Stimulated activated CD4-positive, alpha-beta T cell treated with anti-CD3 and anti-CD28 coated beads, Interleukin-4, amount 100 ng/mL, for 4 hours (primary cell): ENCODE data around the gene MRPL39.

Experiments
- DNase-seq, 2 experiments: peaks; one replicate each; pipeline ENCODE4 v3.0.0-alpha.2; 2020

The MRPL39 gene

GRCh38 chr21:25608044-25608737 is 910 bp upstream of the MRPL39 start:
- DNase-seq: peak; percentile 69

GRCh38 chr21:25589887-25590286 is 17.4 kb downstream of the MRPL39 start:
- no peak for DNase-seq

GRCh38 chr21:25586791-25587190 is 20.5 kb downstream of the MRPL39 start:
- no peak for DNase-seq

- DNase-seq: no peak
These were observed 21.0 kb downstream of the MRPL39 start for GRCh38 chr21:25586326-25586725.

- no peak for DNase-seq
These were observed 22.2 kb downstream of the MRPL39 start for GRCh38 chr21:25584833-25585676.

- no peak for DNase-seq
These were observed 23.7 kb downstream of the MRPL39 start for GRCh38 chr21:25583370-25584130.

GRCh38 chr21:25582888-25583287 is 24.4 kb downstream of the MRPL39 start:
- DNase-seq: peak in 1 of 2 experiments; percentile 44

GRCh38 chr21:25582164-25582790 is 25.0 kb downstream of the MRPL39 start:
- no peak for DNase-seq

- DNase-seq: peak in 1 of 2 experiments; percentile 37
These were observed 25.7 kb downstream of the MRPL39 start for GRCh38 chr21:25581582-25581981.

- no peak for DNase-seq
These were observed 26.4 kb downstream of the MRPL39 start for GRCh38 chr21:25580912-25581260.

- DNase-seq: no peak
These were observed 27.9 kb downstream of the MRPL39 start for GRCh38 chr21:25579226-25580013.

GRCh38 chr21:25578056-25578961 is 29.0 kb downstream of the MRPL39 start:
- peak; percentile 62 to 69 for DNase-seq

GRCh38 chr21:25577424-25578055 is 29.7 kb downstream of the MRPL39 start:
- DNase-seq: no peak

- DNase-seq: peak; percentile 51 to 85
These were observed 33.7 kb downstream of the MRPL39 start for GRCh38 chr21:25573409-25574206.

GRCh38 chr21:25572861-25573310 is 34.4 kb downstream of the MRPL39 start:
- DNase-seq: no peak

- no peak for DNase-seq
These were observed 35.6 kb downstream of the MRPL39 start for GRCh38 chr21:25571726-25572121.

- DNase-seq: no peak
These were observed 37.6 kb downstream of the MRPL39 start for GRCh38 chr21:25569711-25570110.

GRCh38 chr21:25569084-25569483 is 38.2 kb downstream of the MRPL39 start:
- no peak for DNase-seq

GRCh38 chr21:25568246-25568645 is 39.0 kb downstream of the MRPL39 start:
- DNase-seq: peak in 1 of 2 experiments; percentile 48

GRCh38 chr21:25567472-25567871 is 39.8 kb downstream of the MRPL39 start:
- no peak for DNase-seq
